IPS DF 19.7 (cell line): ENCODE data around the gene POMGNT1.
"Not testable (repeated sequence)": the region's sequence is repeated elsewhere in the genome, so short reads cannot be mapped to it uniquely, and the experiment has no call there.

ENCODE experiments used
- DNase-seq: peaks from one replicate; pipeline ENCODE4 v3.0.0-alpha.2; 2013; ENCODE audit warnings: low read depth, low spot score

POMGNT1 gene

GRCh38 chr1:46197964-46198811 lies at the start of gene POMGNT1:
TSS of gene POMGNT1 (minus strand) at chr1:46198434. CDS start at chr1:46197821, 613 bp downstream.
- DNase-seq, result no peak

- peak; percentile 96 for DNase-seq
These were observed 49.3 kb upstream of the POMGNT1 start, which contains the start of gene RAD54L for GRCh38 chr1:46247436-46248121. TSS of gene RAD54L (plus strand) at chr1:46247763. CDS start at chr1:46248406, 643 bp downstream.

- DNase-seq, result no peak
These were observed 48.6 kb upstream of the POMGNT1 start for GRCh38 chr1:46246548-46247435.

- not testable (repeated sequence) for DNase-seq
These were observed 47.9 kb upstream of the POMGNT1 start for GRCh38 chr1:46246136-46246535.

GRCh38 chr1:46244656-46245371 lies 46.6 kb upstream of the POMGNT1 start:
- no peak for DNase-seq

- not testable (repeated sequence) for DNase-seq
These were observed 45.6 kb upstream of the POMGNT1 start for GRCh38 chr1:46243831-46244230.

GRCh38 chr1:46242918-46243317 lies 44.7 kb upstream of the POMGNT1 start:
- DNase-seq, result no peak

GRCh38 chr1:46241733-46242132 lies 43.5 kb upstream of the POMGNT1 start:
- DNase-seq, result not testable (repeated sequence)

- DNase-seq, result not testable (repeated sequence)
These were observed 40.6 kb upstream of the POMGNT1 start for GRCh38 chr1:46238865-46239264.

- DNase-seq, result no peak
These were observed 38.6 kb upstream of the POMGNT1 start for GRCh38 chr1:46236882-46237281.

GRCh38 chr1:46231231-46231630 lies 33.0 kb upstream of the POMGNT1 start:
- not testable (repeated sequence) for DNase-seq

GRCh38 chr1:46224966-46225365 lies 26.7 kb upstream of the POMGNT1 start:
- DNase-seq, result no peak

- no peak for DNase-seq
These were observed 25.3 kb upstream of the POMGNT1 start for GRCh38 chr1:46223472-46223943.

GRCh38 chr1:46223055-46223454 lies 24.8 kb upstream of the POMGNT1 start:
- not testable (repeated sequence) for DNase-seq

GRCh38 chr1:46221749-46222148 lies 23.5 kb upstream of the POMGNT1 start:
- no peak for DNase-seq

- DNase-seq, result no peak
These were observed 22.6 kb upstream of the POMGNT1 start for GRCh38 chr1:46220808-46221207.

GRCh38 chr1:46219551-46220520 lies 21.6 kb upstream of the POMGNT1 start:
- DNase-seq, result no peak

- no peak for DNase-seq
These were observed 20.2 kb upstream of the POMGNT1 start for GRCh38 chr1:46218443-46218842.

- DNase-seq, result no peak
These were observed 17.3 kb upstream of the POMGNT1 start for GRCh38 chr1:46215504-46215903.

GRCh38 chr1:46211051-46211450 lies 12.8 kb upstream of the POMGNT1 start:
- no peak for DNase-seq
